Stimulated activated CD4-positive, alpha-beta T cell treated with anti-CD3 and anti-CD28 coated beads, TNF-alpha, amount 100 ng/mL, for 4 hours (primary cell): Measurements from ENCODE around the gene SCGN.

Source experiments
- DNase-seq, 3 experiments: peaks; one replicate each; pipeline ENCODE4 v3.0.0-alpha.2; 2020; ENCODE audit warnings: low read depth in 3 of 3

SCGN gene

GRCh38 chr6:25685896-25686295 is 33.9 kb downstream of the SCGN start:
- DNase-seq = no peak

DNA sequence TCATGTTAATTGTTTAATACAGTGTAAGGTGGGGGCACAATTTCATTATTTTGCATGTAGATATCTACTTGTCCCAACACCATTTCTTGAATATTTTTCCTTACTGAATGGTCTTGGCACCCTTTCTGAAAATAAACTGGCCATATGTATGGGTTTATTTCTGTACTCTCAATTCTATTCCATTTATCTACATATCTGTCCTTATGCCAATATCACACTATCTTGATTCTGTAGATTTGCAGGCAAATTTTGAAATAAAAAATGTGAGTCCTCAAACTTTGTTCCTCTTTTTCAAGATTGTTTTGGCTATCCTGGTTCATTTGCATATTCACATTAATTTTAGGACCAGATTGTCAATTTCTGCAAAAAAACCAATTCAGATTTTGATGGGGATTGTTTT is 34.8 kb downstream of the SCGN start:
- no peak for DNase-seq

- DNase-seq = no peak
Measured at GRCh38 chr6:25689966-25690365, 38.0 kb downstream of the SCGN start.

- no peak for DNase-seq
Measured at GRCh38 chr6:25691894-25692293, 39.9 kb downstream of the SCGN start.

GRCh38 chr6:25692472-25692871 is 40.5 kb downstream of the SCGN start:
- no peak for DNase-seq

- DNase-seq = no peak
Measured at GRCh38 chr6:25694366-25694765, 42.4 kb downstream of the SCGN start.

DNA sequence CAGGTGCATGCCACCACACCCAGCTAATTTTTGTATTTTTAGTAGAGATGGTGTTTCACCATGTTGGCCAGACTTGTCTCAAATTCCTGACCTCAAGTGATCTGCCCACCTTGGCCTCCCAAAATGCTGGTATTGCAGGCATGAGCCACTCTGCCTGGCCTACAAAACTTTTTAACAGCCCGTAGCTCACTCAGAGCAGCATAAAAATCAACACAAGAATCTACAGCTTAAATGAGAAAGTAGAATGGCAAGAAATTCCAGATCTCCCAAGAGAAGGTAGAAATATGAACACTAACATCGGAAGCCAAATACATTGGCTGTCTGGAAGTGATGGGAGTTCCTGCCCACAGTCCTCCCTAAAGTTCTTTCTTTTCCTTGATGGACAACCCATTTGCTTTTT is 43.7 kb downstream of the SCGN start:
- DNase-seq = no peak

GRCh38 chr6:25697537-25698340 is 45.7 kb downstream of the SCGN start:
- no peak for DNase-seq

DNA sequence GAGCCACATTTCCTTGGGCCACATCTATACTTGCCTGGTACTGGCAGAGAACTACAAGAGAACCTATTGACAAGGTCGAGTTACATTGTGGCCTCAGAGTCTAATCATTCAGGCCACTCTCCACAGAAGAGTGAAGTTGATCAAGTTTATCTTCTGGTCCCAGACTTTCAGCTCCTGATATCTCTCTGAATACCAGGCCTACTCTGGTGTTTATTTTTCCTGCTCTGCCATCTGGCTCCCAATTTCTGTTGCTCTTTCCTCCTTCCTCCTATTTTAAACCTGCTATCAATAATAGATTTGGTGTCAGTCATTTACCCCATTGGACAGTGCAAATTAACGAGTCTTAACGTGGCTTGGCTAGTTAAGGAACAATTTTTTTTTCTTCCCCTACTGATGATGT is 46.6 kb downstream of the SCGN start:
- DNase-seq = no peak

DNA sequence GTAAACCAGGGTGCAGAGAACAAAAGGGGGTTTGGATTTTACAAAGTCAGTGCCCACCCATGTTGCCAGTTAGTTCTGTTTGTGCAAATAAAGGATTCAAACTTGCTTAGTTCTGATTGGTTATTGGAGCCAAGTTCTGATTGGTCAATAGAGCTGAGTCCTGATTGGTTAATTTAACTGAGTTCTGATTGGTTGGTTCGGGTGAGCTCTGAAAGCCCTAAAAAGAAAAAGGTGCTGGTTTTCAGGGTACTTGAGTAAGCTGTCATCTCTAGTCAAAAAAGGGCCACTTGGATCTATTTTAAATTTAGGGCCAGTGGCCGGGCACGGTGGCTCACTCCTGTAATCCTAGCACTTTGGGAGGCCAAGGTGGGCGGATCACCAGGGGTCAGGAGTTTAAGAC is 47.6 kb downstream of the SCGN start:
- DNase-seq = no peak

DNA sequence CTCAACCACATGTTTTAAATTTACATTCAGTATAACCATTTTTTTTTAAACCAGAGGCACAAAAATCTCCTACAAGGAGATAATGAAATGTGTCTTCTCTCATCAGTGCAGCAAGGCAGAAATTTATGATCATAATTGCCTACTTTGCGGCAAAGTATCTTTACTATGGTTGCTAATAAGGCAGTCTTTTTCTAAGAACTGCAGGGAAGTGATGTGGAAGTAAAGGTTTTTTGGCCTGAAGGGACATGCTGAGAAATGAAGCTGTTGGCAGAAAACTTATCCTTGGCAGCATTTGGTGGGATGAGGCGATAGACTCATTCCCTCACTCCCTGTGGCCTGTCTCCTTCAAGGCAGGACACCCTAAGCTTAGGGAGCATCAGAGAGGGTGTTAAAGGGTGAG is 48.7 kb downstream of the SCGN start:
- no peak for DNase-seq

- no peak for DNase-seq
Measured at GRCh38 chr6:25701807-25702206, 49.8 kb downstream of the SCGN start.

DNA sequence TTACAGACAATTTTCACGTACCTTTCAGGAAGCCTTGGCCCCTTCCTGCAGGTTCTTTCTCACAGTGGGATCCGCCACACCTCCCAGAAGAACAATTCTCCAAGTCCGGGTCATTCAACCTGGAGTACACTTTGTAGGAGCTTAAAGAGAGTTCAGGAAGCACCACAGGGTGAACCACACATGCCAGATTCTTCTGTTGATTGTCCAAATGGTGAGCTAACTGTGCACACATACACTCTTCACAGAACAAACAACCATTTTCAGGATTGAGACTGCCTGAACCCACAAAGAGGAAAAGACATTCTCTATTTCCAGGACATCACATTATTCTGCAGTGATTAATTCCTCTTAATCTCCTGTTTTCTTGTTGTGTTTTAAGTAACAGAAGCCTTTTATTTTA is 51.0 kb downstream of the SCGN start:
- DNase-seq = no peak

- no peak for DNase-seq
Measured at GRCh38 chr6:25704001-25704400, 52.0 kb downstream of the SCGN start.

- DNase-seq = no peak
Measured at GRCh38 chr6:25706314-25707014, 54.4 kb downstream of the SCGN start.

DNA sequence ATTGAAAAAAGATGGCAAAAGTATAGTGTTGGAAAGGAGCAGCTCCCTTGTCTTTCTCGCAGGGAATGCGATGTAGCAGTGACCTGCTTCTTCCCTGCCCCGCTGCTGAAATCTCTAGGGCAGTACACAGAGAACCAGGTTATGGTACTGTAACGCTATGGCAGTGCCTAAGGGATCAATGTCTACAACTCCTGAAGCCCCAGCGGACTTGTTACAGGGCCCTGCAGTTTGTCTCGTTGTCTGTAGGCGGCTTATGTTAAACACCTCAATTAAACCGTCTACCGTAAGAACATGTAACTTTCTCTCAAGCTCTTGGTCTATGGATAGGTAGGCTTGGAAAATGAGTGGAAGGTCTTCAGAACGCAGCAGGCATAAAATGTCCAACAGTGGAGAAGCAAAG is 57.7 kb downstream of the SCGN start:
- no peak for DNase-seq

- DNase-seq = no peak
Measured at GRCh38 chr6:25710287-25710686, 58.3 kb downstream of the SCGN start.

GRCh38 chr6:25713824-25714223 is 61.8 kb downstream of the SCGN start:
- DNase-seq = no peak

- DNase-seq = no peak
Measured at GRCh38 chr6:25714765-25715164, 62.8 kb downstream of the SCGN start.

DNA sequence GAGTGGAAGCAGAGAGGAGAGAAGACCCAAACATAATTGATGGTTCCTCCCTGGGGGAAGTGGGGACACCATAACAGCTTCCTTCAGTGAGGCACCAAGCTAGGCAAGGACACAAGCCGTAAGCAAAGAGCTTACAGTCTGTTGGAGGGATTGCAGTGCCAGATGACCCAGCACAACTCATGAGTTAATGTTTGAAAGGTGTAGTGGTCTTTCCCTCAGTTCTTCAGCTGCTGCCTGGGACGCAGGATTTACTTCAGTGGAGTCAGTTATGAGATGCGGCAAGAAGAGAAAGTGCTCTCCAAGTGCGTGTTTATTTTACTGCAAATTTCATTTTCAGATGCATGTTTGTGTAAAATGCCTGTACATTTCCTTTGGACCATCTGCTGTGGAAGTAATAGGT is 63.8 kb downstream of the SCGN start:
- no peak for DNase-seq

DNA sequence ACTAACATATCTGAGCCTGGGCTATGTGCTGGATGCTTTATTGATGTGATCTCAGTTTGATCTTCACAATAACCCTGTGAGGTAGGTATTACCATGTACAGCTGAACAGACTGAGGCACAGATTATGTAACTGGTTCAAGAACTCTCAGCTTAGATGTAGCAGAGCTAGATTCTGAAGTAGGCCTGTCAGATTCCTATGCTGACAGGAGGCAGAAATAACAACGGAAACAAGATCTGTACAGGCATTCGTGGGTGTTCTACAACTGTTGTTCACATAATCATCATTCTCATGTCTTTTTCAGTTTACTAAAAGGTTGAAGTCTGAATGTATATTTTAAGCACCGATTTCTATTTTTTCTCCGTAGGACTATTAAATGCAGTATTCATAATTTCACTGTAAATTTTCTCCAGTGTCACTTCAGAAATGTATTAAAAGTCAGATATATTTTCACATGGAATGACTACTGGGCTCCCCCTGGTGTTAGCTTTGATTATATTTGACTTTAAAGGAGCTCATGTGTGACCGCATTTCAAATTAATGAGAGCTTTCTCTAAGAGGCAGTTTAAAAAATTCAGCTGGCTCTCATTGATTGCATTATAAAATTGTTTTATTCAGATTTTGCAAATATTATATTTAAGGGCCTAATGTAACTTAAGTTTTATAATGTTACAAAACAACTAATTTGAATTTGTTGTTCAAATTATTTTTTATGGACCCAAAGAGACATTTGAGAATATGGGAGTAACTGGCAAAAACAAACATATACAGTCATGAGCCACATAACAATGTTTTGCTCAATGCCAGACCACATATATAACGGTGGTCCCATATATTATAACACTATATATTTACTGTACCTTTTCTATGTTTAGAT is 66.1 kb downstream of the SCGN start:
- no peak for DNase-seq

- DNase-seq = no peak
Measured at GRCh38 chr6:25726122-25726911, 74.3 kb downstream of the SCGN start.
